WTC11 (cell line): ENCODE measurements around the gene CNTNAP2.

Source experiments
- GABPB1 ChIP-seq: sonication (generic); formaldehyde crosslinking; IDR thresholded peaks from 2 replicates; pipeline ENCODE4 v1.8.1; 2023; ENCODE audit warnings: mild to moderate bottlenecking, missing genetic modification reagents
- JUN ChIP-seq: sonication (generic); formaldehyde crosslinking; IDR thresholded peaks from 2 replicates; pipeline ENCODE4 v1.8.0; 2023; ENCODE audit warnings: mild to moderate bottlenecking, missing genetic modification reagents
- KAT7 ChIP-seq: sonication (generic); formaldehyde crosslinking; IDR thresholded peaks from 2 replicates; pipeline ENCODE4 v1.8.1; 2023; ENCODE audit warnings: missing genetic modification reagents, mild to moderate bottlenecking, borderline replicate concordance
- NR1H2 ChIP-seq: sonication (generic); formaldehyde crosslinking; IDR thresholded peaks from 2 replicates; pipeline ENCODE4 v1.9.0; 2021; ENCODE audit warnings: mild to moderate bottlenecking, moderate library complexity, missing genetic modification reagents
- ZNF317 ChIP-seq: sonication (generic); formaldehyde crosslinking; IDR thresholded peaks from 2 replicates; pipeline ENCODE4 v1.8.1; 2023; ENCODE audit warnings: low read depth, mild to moderate bottlenecking, moderate library complexity, missing genetic modification reagents, borderline replicate concordance
- TF ChIP-seq, protein P1 (sequence below): fragments of 200-600 bp; IDR thresholded peaks from 2 replicates; pipeline ENCODE4 v1.8.0; 2022; ENCODE audit warnings: antibody characterized with exemption
- TF ChIP-seq, protein P2 (sequence below): sonication (generic); formaldehyde crosslinking; conservative IDR thresholded peaks from 2 replicates; pipeline ENCODE4 v1.8.1; 2023; ENCODE audit warnings: mild to moderate bottlenecking, low read depth, missing genetic modification reagents, moderate library complexity
- TF ChIP-seq, protein P3 (sequence below): sonication (generic); formaldehyde crosslinking; IDR thresholded peaks from 2 replicates; pipeline ENCODE4 v1.8.0; 2023; ENCODE audit warnings: missing genetic modification reagents

DNA sequence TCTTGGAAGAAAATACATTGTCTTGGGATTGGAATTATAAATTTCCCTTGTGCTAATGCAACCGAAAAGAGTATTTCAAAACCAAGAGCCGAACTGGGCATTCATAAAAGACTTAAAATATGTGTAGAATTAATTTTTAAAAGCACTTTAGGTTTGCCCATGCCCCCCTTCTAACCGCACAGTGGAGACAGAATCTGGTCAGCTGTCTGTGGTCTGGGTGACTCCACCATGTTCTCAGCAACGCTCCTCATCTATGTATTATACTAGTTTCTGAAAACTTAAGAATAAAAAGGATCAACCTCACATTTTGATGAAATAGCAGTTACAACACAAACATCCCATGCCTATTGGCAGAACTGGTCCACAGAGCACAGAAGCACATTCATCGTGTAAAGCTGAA lies 2281.4 kb downstream of the CNTNAP2 start:
- TF ChIP-seq, protein P1, sequence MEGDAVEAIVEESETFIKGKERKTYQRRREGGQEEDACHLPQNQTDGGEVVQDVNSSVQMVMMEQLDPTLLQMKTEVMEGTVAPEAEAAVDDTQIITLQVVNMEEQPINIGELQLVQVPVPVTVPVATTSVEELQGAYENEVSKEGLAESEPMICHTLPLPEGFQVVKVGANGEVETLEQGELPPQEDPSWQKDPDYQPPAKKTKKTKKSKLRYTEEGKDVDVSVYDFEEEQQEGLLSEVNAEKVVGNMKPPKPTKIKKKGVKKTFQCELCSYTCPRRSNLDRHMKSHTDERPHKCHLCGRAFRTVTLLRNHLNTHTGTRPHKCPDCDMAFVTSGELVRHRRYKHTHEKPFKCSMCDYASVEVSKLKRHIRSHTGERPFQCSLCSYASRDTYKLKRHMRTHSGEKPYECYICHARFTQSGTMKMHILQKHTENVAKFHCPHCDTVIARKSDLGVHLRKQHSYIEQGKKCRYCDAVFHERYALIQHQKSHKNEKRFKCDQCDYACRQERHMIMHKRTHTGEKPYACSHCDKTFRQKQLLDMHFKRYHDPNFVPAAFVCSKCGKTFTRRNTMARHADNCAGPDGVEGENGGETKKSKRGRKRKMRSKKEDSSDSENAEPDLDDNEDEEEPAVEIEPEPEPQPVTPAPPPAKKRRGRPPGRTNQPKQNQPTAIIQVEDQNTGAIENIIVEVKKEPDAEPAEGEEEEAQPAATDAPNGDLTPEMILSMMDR = no peak
- TF ChIP-seq JUN (CRISPR knock-in tag) (no peak), KAT7 (no peak), GABPB1 (no peak), ZNF317 (no peak), NR1H2 (CRISPR knock-in tag) (no peak)
- TF ChIP-seq, protein P2, sequence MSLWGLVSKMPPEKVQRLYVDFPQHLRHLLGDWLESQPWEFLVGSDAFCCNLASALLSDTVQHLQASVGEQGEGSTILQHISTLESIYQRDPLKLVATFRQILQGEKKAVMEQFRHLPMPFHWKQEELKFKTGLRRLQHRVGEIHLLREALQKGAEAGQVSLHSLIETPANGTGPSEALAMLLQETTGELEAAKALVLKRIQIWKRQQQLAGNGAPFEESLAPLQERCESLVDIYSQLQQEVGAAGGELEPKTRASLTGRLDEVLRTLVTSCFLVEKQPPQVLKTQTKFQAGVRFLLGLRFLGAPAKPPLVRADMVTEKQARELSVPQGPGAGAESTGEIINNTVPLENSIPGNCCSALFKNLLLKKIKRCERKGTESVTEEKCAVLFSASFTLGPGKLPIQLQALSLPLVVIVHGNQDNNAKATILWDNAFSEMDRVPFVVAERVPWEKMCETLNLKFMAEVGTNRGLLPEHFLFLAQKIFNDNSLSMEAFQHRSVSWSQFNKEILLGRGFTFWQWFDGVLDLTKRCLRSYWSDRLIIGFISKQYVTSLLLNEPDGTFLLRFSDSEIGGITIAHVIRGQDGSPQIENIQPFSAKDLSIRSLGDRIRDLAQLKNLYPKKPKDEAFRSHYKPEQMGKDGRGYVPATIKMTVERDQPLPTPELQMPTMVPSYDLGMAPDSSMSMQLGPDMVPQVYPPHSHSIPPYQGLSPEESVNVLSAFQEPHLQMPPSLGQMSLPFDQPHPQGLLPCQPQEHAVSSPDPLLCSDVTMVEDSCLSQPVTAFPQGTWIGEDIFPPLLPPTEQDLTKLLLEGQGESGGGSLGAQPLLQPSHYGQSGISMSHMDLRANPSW (CRISPR knock-in tag) = no peak
- TF ChIP-seq, protein P3, sequence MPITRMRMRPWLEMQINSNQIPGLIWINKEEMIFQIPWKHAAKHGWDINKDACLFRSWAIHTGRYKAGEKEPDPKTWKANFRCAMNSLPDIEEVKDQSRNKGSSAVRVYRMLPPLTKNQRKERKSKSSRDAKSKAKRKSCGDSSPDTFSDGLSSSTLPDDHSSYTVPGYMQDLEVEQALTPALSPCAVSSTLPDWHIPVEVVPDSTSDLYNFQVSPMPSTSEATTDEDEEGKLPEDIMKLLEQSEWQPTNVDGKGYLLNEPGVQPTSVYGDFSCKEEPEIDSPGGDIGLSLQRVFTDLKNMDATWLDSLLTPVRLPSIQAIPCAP (CRISPR knock-in tag) = no peak
